Measurements from ENCODE around the gene PLEKHA5. TPM values are rescaled to one million over a fixed set of nuclear protein-coding genes. Genes with fewer than 3 reads are reported as not detected.
"Not testable (repeated sequence)": the region's sequence is repeated elsewhere in the genome, so short reads cannot be mapped to it uniquely, and the experiment has no call there.

Gene PLEKHA5
- total RNA-seq, 6 experiments from 2014 or later = 15.7 to 22.6 (median 18.6) TPM

DNA sequence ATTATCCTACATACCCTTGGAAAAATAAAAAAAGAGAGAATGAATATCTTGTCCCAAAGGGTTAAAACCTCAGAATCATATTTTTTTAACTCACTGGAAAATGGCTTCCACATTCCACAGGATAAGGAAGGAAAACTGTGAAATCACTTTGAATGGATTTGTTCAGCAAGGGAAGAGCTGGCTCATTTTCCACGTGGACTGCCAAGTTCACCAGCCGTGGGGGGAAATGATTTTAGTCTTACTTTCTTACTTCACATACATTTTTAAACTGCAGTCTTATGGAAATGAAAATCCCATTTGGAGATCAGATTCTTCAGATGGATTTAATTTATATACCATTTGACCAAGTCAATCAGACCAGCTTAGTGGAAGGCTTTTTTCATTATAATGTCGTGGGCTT is 279.8 kb downstream of the PLEKHA5 start:
- TF ChIP-seq, protein P1, sequence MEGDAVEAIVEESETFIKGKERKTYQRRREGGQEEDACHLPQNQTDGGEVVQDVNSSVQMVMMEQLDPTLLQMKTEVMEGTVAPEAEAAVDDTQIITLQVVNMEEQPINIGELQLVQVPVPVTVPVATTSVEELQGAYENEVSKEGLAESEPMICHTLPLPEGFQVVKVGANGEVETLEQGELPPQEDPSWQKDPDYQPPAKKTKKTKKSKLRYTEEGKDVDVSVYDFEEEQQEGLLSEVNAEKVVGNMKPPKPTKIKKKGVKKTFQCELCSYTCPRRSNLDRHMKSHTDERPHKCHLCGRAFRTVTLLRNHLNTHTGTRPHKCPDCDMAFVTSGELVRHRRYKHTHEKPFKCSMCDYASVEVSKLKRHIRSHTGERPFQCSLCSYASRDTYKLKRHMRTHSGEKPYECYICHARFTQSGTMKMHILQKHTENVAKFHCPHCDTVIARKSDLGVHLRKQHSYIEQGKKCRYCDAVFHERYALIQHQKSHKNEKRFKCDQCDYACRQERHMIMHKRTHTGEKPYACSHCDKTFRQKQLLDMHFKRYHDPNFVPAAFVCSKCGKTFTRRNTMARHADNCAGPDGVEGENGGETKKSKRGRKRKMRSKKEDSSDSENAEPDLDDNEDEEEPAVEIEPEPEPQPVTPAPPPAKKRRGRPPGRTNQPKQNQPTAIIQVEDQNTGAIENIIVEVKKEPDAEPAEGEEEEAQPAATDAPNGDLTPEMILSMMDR (IDR thresholded peaks at IDR 0.05) = no peak
- Mint-ChIP-seq H3K4me1 (ENCODE audit: low read depth) (peaks cover 15% of the 10 kb centered on the region), H3K9me3 (no peaks in the 10 kb centered on the region), H3K27me3 (ENCODE audit: insufficient read depth) (peaks cover 13% of the 10 kb centered on the region; the same call in 1 of the 2 replicates), H3K4me3 (no peak overlapping the region), H3K36me3 (ENCODE audit: low read depth) (no peaks in the 10 kb centered on the region), H3K27ac (no peak overlapping the region)
- DNase-seq = no peak

DNA sequence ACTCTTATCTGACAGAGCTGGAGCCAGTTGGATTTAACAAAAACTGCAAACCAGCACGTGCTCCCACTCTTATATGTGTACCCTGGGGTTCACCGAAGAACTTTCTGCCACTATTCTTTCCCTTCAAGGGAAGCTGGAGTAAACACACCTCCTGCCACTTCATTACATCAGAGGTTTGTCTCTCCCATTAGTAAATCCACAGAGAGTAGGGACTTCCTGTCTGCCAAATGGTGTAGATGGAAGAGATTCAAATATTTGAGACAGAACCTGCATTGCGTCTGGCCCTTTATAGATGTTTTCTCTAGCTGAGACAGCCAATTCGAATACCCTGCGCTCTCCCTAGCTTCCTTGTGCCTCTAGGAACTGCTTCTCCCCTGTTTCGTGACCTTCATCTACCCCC is 280.7 kb downstream of the PLEKHA5 start:
- Mint-ChIP-seq H3K9me3 (no peaks in the 10 kb centered on the region), H3K4me1 (ENCODE audit: low read depth) (peaks cover 15% of the 10 kb centered on the region), H3K36me3 (ENCODE audit: low read depth) (no peaks in the 10 kb centered on the region), H3K27ac (no peak overlapping the region), H3K4me3 (no peak overlapping the region), H3K27me3 (ENCODE audit: insufficient read depth) (peaks cover 13% of the 10 kb centered on the region; the same call in 1 of the 2 replicates)
- TF ChIP-seq, protein P1 (IDR thresholded peaks at IDR 0.05) = no peak
- DNase-seq = no peak

DNA sequence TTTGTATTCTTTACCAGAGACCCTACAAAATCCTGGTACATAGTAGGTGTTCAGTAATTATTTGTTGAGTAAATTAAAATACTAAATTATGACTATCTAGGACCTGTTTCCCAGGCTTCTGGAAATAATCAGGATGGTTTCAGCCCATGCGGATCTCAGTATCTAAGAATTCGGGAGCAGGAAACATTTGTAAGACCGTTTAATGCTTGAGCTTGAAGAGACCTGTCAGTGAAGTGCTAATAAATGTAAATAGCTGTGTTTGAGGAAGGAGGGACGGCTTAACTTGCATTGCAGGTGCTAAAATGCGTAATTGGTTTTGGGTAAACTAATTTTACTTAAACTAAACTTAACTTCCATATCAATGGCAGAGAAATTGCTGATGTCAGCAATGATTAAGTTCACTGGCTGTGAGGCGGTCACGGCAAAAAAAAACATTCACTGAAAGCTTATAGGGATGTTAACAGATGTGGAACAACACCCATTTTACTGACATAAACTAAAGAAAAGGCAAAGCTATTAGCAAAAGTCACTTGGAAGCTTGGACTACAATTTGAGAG is 281.2 kb downstream of the PLEKHA5 start:
- Mint-ChIP-seq H3K36me3 (ENCODE audit: low read depth) (no peaks in the 10 kb centered on the region), H3K27ac (no peak overlapping the region), H3K27me3 (ENCODE audit: insufficient read depth) (peaks cover 13% of the 10 kb centered on the region; the same call in 1 of the 2 replicates), H3K4me3 (no peak overlapping the region), H3K4me1 (ENCODE audit: low read depth) (peaks cover 15% of the 10 kb centered on the region), H3K9me3 (no peaks in the 10 kb centered on the region)
- TF ChIP-seq, protein P1 (IDR thresholded peaks at IDR 0.05) = no peak
- no peak for DNase-seq

DNA sequence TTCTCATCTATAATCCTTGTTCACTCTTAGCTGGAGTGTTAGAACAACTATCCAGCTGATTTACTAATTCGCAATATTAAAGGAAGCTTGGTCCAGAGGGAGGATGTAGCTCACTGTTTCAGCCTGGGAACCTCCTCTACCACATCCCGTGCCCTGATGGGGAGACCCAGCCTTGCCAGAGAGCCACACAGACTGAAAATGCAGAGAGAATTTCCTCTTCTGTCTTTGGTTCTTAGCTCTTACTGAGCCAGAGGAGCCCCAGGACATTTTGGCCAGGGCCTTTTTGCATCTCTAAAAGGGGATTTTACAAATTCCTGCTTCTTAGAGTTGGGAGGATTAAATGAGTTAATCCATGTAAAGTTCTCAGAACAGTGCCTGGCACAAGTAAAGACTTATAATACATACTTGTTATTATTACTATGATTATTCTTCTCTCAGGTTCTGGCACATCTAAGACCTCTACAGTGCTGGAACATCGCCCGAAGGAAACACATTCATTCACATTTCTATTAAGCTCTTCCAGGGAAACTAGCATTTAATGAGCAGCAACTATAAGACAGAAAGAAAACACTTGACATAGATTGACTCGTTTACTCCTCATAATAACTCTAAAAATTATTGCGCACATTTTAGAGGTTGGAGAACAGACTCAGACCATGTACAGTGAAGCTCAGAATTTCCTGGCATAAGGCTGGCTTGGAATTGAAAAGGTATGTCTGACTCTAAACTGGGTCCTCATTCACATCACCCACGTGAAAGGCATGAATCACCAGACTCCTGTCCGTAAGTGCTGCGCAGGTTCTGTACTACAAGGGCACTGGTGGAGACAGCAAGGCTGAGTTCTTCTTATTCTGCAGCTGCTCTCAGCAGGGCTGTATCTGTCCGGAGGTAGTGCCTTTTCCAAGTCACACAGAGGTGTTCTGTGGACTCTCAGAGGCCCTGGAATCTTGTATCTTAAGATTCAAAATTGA is 282.0 kb downstream of the PLEKHA5 start:
- Mint-ChIP-seq H3K4me1 (ENCODE audit: low read depth) (peaks cover 15% of the 10 kb centered on the region), H3K27me3 (ENCODE audit: insufficient read depth) (peaks cover 13% of the 10 kb centered on the region; the same call in 1 of the 2 replicates), H3K4me3 (no peak overlapping the region), H3K27ac (no peak overlapping the region), H3K36me3 (ENCODE audit: low read depth) (no peaks in the 10 kb centered on the region), H3K9me3 (no peaks in the 10 kb centered on the region)
- DNase-seq = no peak
- TF ChIP-seq, protein P1 (IDR thresholded peaks at IDR 0.05) = no peak

DNA sequence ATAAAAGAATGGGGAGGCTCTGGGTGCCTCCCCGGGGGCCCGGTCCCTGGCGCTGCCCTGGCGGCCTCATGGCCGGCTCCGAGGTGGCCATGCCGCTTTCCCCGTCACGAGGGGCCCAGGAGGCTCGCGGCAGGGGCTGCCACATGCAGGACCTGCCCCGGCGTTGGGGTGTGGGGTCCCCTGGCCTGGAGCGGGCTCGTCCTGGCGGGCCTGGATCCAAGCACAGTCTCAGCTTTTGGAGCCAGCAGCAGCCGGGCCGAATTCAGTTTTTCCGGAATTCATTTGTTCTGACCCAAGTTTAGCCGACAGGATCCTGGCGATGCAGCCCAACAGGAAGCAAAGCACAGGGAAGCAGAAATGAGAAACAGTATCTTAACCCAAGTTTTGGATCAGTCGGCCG is 283.3 kb downstream of the PLEKHA5 start:
- Mint-ChIP-seq H3K4me1 (ENCODE audit: low read depth) (peaks cover 15% of the 10 kb centered on the region), H3K4me3 (no peak overlapping the region; the same call in 1 of the 2 replicates), H3K27me3 (ENCODE audit: insufficient read depth) (peaks cover 13% of the 10 kb centered on the region; the same call in 1 of the 2 replicates), H3K27ac (no peak overlapping the region), H3K36me3 (ENCODE audit: low read depth) (no peaks in the 10 kb centered on the region), H3K9me3 (no peaks in the 10 kb centered on the region)
- no peak for DNase-seq
- TF ChIP-seq, protein P1 (IDR thresholded peaks at IDR 0.05) = no peak

DNA sequence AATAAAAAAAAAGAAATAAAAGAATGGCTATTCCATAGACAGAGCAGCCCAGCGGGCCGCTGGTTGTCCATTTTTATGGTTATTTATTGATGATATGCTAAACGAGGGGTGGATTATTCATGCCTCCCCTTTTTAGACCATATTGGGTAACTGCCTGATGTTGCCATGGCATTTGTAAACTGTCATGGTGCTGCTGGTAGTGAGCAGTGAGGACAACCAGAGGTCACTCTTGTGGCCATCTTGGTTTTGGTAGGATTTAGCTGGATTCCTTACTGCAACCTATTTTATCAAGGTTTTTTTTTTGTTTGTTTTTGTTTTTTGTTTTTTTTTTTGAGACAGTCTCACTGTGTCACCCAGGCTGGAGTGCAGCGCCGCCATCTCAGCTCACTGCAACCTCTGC is 284.0 kb downstream of the PLEKHA5 start:
- peaks cover 15% of the 10 kb centered on the region for H3K4me1 Mint-ChIP-seq (ENCODE audit: low read depth)
- not testable (repeated sequence) for H3K4me3 Mint-ChIP-seq; H3K27ac Mint-ChIP-seq; H3K27me3 Mint-ChIP-seq (ENCODE audit: insufficient read depth); H3K9me3 Mint-ChIP-seq; H3K36me3 Mint-ChIP-seq (ENCODE audit: low read depth); DNase-seq

Data from HFFc6 (cell line).